Bronchial epithelial cell (primary cell): ENCODE data around the gene LTB. TPM values are rescaled to one million over a fixed set of nuclear protein-coding genes. Genes with fewer than 3 reads are reported as not detected.
A peak's percentile ranks its signal among the peaks of the same experiment; 100 is the strongest.

Experiments
- DNase-seq: peaks from one replicate; pipeline ENCODE4 v3.0.0-alpha.2; 2010; ENCODE audit warnings: low read depth
- FAIRE-seq: peaks from 2 replicates; lab custom pipeline; 2011; peaks lifted over from hg19 to GRCh38; lab: Jason Lieb, UNC
- H3K27me3 ChIP-seq: 2 replicates; pipeline ENCODE4 v1.5.1; 2011; ENCODE audit warnings: low read length; ENCODE audit not compliant: control insufficient read depth, insufficient read depth
- H3K36me3 ChIP-seq: 2 replicates; pipeline ENCODE4 v1.5.1; 2011; ENCODE audit warnings: low read length; ENCODE audit not compliant: control insufficient read depth, insufficient read depth
- H3K4me3 ChIP-seq: 2 replicates; pipeline ENCODE4 v1.5.1; 2011; ENCODE audit warnings: mild to moderate bottlenecking, low read depth, low read length, control low read depth
- CTCF ChIP-seq: IDR thresholded peaks from 2 replicates; pipeline ENCODE4 v1.5.1; 2011; ENCODE audit warnings: mild to moderate bottlenecking, moderate library complexity, low read length, control low read depth, inconsistent platforms; ENCODE audit not compliant: insufficient read depth, severe bottlenecking
- total RNA-seq: library from RNA; depleted of rRNA; stranded (reverse); fragments of >200 nt; gene quantifications from 2 replicates; pipeline ENCODE4 v1.2.1, GENCODE V29; 2014

LTB gene
- total RNA-seq, 1 donor from 2014 or later = not detected

- no peak for DNase-seq
- Histone ChIP-seq H3K4me3 (no peak within 1 kb of the TSS), H3K27me3 (no peaks in the 10 kb centered on the region), H3K36me3 (no peaks in the 10 kb centered on the region)
- TF ChIP-seq CTCF = no peak
- no peak for FAIRE-seq
Observed at GRCh38 chr6:31586008-31586407, 3.8 kb upstream of the LTB start, which contains the start of gene LST1. Gene LST1, plus strand, starts transcription at chr6:31586277. Its CDS starts 1,023 bp downstream, at chr6:31587300.

GRCh38 chr6:31585491-31585890, 3.3 kb upstream of the LTB start:
- DNase-seq = no peak
- no peaks in the 10 kb centered on the region for H3K27me3 ChIP-seq
- peak; percentile 5 for TF ChIP-seq CTCF
- H3K36me3 ChIP-seq = no peaks in the 10 kb centered on the region
- FAIRE-seq = no peak
- no peak overlapping the region for H3K4me3 ChIP-seq

DNA sequence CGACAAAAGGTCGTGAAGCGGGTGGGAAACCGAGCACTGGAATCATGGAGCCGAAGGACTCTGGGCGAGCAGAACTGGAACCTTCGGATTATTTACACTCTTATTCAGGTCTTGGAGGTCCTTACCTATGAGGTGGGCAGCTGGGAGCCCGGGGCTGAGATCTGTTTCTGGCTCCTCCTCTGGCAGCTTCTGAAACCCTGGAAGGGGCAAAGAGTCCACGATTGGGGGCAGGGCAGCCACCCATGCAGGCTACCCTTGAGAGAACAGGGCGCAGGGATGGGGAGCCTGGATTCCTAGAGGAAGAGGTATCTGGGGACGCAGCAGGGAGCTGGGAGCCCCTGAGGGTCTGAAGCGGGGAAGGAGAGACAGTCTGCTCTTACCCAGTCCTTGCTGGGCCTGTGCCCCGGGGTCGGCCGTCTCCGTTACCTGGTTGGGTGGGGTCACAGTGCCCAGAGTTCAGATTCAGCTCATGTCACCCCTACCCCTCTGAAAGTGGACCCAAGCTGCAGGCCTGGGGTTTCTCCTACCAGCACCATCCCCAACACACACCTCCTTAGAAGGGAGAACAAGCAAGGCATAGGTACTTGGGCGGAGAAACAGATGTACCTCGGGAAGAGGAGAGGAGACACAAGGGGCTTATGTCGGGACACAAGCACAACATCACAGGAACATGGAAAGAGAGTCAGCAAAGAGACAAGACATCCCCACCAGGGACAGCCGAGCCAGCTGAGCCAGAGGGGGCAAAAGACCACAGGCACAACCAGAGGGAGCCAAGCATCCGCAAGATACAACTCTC, 592 bp downstream of the LTB start:
- DNase-seq (no peak), FAIRE-seq (no peak)
- Histone ChIP-seq H3K4me3 (peak overlapping the region; percentile 68), H3K27me3 (no peaks in the 10 kb centered on the region), H3K36me3 (no peaks in the 10 kb centered on the region)
- no peak for TF ChIP-seq CTCF

DNA sequence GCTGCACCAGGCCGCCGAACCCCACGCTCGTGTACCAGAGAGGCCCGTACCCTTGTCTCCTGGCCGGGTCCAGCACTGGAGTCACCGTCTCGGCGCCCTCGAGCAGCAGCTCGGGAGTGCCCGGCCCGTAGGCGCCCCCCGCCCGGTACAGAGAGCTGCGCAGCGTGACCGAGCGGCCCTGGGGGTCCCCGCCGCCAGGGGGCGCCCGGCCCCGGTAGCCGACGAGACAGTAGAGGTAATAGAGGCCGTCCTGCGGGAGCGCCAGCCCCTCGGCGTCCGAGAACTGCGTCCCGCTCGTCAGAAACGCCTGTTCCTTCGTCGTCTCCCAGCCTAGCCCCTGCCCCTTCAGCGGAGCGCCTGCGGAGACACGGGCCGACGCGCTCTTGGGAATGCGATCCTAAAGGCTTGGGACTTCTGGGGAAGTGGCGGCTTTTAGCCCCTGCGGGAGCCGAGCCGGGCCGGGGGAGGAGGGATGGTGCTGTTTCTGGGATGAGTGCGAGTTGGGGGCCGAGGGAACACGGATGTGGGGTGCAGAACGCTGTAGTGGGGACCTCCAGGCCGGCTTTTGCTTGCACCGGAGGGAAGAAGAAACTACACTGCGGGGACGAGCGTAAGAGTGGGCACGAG, 1.3 kb downstream of the LTB start:
- Histone ChIP-seq H3K27me3 (no peaks in the 10 kb centered on the region), H3K4me3 (peak overlapping the region; percentile 68), H3K36me3 (no peaks in the 10 kb centered on the region)
- peak; percentile 95 for TF ChIP-seq CTCF
- DNase-seq (peak; percentile 45), FAIRE-seq (no peak)

- Histone ChIP-seq H3K36me3 (no peaks in the 10 kb centered on the region), H3K27me3 (no peaks in the 10 kb centered on the region), H3K4me3 (peak overlapping the region; percentile 68)
- no peak for DNase-seq
- no peak for TF ChIP-seq CTCF
- FAIRE-seq = no peak
Observed at GRCh38 chr6:31580438-31580740, 1.8 kb downstream of the LTB start.
